HL-60/S4 treated with retinoic acid at 250 ng/mL for 4 days and 3 days (cell line): ENCODE data around the gene SOAT2.

ENCODE experiments used
- in situ Hi-C: fragments of 300-500 bp; cut with MboI; formaldehyde crosslinking; loops from 2 replicates; pipeline ENCODE4 v1.7.0; 2022; ENCODE audit warnings: low sequenced_read_pairs

SOAT2 gene

DNA sequence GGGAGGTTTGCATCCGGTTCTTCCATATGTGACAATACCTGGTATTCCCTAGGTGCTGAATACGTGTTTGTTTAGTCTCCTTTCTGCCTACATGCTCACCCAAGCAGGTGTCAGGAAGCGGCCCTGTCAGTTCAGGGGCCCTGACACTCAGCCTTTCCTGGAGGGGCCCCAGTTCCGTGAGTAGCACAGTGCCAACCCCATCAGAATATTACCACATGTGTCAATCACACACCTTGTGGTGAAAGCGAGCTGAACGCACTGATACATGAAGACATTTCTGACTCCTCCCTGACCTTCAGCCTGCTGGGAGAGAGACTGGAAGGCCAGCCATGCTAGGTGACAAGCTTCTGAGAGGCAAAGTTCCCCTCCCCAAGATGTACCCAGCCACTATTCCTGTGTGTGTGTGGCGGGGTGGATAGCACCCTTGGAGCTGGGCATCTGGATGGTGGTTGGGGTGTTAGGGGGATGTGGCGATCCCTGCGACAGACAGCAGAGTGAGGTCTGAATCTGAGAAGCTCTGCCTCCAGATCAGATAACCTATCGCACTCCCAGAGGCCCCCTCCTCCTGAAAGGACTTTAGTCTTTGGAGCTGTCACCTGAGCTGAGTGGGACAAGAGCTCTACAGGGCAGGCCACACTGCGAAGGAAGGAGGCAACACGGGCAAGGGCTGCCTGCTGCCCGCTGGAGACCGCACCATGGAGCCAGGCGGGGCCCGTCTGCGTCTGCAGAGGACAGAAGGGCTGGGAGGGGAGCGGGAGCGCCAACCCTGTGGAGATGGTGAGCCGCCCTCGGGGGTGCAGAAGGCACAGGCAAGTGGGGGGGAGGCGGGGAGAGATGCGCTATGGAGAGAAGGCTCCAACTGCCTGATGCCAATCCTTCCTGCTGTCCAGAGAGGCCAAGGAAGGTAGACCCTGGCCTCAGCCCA, at the start of gene SOAT2:
Gene SOAT2 (plus strand): TSS at position 604 of the 925 bp plus-strand sequence. CDS start 92 bp downstream, at position 696.
- in situ Hi-C loops = no loop called here

DNA sequence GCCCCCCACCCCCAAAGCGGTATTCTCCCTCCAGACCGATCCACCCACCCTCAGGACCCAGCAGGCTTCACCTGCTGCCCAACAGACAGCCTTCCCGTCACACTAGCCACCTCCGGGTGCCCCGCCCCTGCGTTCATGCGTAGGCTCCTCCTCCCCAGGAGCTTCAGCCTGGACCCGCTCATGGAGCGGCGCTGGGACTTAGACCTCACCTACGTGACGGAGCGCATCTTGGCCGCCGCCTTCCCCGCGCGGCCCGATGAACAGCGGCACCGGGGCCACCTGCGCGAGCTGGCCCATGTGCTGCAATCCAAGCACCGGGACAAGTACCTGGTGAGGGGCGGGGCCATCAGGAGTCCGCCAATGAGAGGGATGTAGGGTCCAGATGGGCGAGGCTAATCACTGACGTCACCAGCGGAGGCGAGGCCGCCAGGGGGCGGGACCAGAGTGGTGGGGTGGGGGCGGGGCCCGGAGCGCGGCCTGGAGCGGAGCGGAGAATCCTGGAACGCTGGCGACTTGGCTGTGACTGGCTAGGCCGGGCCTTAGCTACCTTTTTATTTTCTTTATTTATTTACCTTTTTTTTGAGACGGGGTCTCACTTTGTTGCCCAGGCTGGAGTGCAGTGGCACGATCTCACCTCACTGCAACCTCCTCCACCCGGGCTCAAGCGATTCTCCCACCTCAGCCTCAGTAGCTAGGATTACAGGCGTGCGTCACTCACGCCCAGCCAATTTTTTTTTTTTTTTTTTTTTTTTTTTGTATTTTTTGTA, 49.0 kb upstream of the SOAT2 start:
- in situ Hi-C loops = loop anchor here (25.0 kb wide), 1 partner anchor 233 kb away; the partner anchor contains the start of genes MYG1 and PFDN5

GRCh38 chr12:53055471-53056266, 47.6 kb upstream of the SOAT2 start:
- in situ Hi-C loops = loop anchor here (25.0 kb wide), 1 partner anchor 232 kb away; the partner anchor contains the start of genes MYG1 and PFDN5

DNA sequence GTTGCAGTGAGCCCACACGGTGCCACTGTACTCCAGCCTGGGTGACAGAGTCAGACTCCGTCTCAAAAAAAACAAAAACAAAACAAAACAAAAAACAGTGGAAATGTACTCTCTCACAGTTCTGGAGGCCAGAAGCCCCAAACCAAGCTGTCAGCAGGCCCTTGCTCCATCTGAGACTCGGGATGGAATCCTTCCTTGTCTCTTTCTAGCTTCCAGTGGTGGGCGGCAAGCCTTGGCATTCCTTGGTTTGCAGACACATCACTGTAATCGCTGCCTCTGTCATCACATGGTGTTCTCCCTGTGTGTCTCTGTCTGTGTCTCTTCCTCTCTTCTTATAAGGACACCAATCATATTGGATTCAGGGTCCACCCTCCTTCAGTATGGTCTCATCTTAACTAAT, 47.0 kb upstream of the SOAT2 start:
- in situ Hi-C loops = loop anchor here (25.0 kb wide), 1 partner anchor 231 kb away; the partner anchor contains the start of genes MYG1 and PFDN5

- in situ Hi-C loops = loop anchor here (25.0 kb wide), 1 partner anchor 230 kb away; the partner anchor contains the start of genes MYG1 and PFDN5
Measured at GRCh38 chr12:53056901-53057300, 46.4 kb upstream of the SOAT2 start.

DNA sequence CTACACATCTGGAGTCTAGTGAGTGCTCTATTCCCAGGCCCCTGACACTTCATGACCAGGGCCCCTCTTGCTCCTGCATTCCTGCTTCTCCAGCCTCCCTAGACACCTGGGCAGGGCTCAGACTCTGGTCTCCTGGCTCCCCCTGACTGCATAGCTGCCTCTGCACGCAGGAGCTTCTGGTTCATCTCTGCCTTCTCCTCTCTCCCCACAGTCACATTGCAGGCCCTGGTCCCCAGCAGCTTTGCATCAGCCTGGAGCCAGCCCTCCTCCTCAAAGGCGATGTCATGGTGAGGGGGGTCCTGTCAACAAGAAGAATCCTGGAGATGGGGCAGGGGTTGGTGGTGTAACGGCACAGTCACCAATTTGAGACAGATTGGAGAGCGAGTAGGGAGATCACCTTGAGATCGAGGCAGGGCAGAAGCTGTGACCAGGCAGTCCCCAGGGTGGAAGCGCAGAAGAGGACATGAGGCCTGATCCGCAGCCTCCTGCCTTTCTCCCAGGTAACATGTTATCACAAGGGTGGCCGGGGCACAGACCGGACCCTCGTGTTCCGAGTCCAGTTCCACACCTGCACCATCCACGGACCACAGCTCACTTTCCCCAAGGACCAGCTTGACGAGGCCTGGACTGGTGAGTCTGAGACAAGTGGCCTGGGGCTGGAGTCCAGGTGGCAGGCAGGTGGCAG, 45.3 kb upstream of the SOAT2 start:
- in situ Hi-C loops = loop anchor here (25.0 kb wide), 1 partner anchor 229 kb away; the partner anchor contains the start of genes MYG1 and PFDN5

DNA sequence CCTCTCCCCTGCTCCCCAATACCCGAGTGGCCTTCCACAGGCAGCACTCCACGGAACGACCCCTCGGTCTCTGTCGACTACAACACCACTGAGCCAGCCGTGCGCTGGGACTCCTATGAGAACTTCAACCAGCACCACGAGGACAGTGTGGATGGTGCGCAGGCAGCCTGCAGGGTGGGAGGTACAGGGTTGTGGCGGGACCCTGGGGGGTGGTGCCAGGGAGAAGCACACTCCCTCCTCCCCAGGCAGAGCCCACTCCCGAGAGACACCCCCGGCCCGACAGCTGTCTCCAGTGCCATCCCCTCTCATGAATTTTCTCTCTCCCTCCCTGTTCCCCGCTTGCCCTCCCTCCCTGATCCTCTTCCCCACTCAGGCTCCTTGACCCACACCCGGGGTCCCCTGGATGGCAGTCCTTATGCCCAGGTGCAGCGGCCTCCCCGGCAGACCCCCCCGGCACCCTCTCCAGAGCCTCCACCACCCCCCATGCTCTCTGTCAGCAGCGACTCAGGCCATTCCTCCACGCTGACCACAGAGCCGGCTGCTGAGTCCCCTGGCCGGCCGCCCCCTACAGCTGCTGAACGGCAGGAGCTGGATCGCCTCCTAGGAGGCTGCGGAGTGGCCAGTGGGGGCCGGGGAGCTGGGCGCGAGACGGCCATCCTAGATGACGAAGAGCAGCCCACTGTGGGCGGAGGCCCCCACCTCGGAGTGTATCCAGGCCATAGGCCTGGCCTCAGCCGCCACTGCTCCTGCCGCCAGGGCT, 44.4 kb upstream of the SOAT2 start:
- in situ Hi-C loops = loop anchor here (25.0 kb wide), 1 partner anchor 228 kb away; the partner anchor contains the start of genes MYG1 and PFDN5

GRCh38 chr12:53059434-53060063, 43.7 kb upstream of the SOAT2 start:
- in situ Hi-C loops = loop anchor here (10.0 to 25.0 kb wide), 2 partner anchors 125 to 228 kb away; partner anchors contain the start of genes CSAD, MYG1, PFDN5 and ZNF740

- in situ Hi-C loops = loop anchor here (10.0 to 25.0 kb wide), 2 partner anchors 125 to 227 kb away; partner anchors contain the start of genes CSAD, MYG1, PFDN5 and ZNF740
Measured at GRCh38 chr12:53060064-53060720, 43.1 kb upstream of the SOAT2 start.

DNA sequence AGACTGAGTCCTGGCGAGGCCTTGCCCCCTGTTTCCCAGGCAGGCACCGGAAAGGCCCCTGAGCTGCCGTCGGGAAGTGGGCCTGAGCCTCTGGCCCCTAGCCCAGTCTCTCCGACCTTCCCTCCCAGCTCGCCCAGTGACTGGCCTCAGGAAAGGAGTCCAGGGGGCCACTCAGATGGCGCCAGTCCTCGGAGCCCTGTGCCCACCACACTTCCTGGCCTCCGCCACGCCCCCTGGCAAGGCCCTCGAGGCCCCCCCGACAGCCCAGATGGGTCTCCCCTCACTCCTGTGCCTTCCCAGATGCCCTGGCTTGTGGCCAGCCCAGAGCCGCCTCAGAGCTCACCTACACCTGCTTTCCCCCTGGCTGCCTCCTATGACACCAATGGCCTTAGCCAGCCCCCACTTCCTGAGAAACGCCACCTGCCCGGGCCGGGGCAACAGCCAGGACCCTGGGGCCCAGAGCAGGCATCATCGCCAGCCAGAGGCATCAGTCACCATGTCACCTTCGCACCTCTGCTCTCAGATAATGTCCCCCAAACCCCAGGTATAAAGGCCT, 42.5 kb upstream of the SOAT2 start:
- in situ Hi-C loops = loop anchor here (10.0 to 25.0 kb wide), 2 partner anchors 124 to 227 kb away; partner anchors contain the start of genes CSAD, MYG1, PFDN5 and ZNF740

DNA sequence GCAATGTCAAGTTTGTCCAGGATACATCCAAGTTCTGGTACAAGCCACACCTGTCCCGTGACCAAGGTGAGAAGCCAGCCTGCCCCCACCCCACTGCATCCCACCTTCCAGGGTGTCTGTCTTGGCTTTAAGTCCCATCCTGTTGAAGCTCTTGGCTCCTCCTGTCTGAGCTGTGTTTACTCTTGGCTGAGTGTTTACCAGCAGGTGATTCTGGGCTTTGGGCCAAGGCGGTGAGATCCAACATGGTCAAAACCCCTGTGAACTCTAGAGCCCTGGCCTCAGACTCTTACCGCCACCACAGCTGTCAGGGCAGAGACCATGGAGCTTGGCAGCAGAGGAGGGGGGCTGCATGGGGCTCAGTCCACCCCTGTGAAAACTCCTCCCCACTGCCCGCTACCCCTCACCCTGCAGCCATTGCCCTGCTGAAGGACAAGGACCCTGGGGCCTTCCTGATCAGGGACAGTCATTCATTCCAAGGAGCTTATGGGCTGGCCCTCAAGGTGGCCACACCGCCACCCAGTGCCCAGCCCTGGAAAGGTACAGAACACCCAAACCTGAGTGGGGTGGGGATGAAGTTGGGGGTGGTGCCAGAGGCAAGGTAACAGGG, 41.8 kb upstream of the SOAT2 start:
- in situ Hi-C loops = loop anchor here (10.0 to 25.0 kb wide), 2 partner anchors 123 to 226 kb away; partner anchors contain the start of genes CSAD, MYG1, PFDN5 and ZNF740

- in situ Hi-C loops = loop anchor here (10.0 to 25.0 kb wide), 2 partner anchors 123 to 225 kb away; partner anchors contain the start of genes CSAD, MYG1, PFDN5 and ZNF740
Measured at GRCh38 chr12:53062011-53062961, 41.0 kb upstream of the SOAT2 start.

DNA sequence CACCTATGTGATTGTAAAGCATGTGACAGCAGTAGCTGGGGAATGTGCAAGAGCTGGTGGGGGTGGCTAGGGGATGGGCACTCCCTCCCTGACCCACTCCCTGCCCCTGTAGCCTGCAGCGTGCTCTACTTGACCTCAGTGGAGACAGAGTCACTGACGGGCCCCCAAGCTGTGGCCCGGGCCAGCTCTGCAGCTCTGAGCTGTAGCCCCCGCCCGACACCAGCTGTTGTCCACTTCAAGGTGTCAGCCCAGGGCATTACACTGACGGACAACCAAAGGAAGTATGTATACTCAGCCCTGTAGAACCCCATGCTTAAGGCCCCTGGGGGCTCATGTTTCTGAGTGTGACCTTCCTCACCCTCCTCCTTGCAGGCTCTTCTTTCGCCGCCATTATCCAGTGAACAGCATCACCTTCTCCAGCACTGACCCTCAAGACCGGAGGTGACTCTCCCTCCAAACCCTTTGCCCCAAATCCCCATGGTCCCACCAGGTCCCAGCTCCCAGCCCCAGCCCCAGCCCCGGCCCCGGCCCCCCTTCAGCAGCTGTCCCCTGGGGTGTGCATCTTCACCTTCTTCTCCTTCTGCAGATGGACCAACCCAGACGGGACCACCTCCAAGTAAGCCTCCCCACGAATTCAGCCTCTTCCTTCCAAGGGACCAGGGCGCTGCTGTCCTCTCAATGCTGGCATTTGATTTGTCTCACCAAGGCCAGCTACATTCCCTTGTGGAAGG, 40.1 kb upstream of the SOAT2 start:
- in situ Hi-C loops = loop anchor here (10.0 to 25.0 kb wide), 2 partner anchors 122 to 224 kb away; partner anchors contain the start of genes CSAD, MYG1, PFDN5 and ZNF740

- in situ Hi-C loops = loop anchor here (10.0 to 25.0 kb wide), 2 partner anchors 121 to 223 kb away; partner anchors contain the start of genes CSAD, MYG1, PFDN5 and ZNF740
Measured at GRCh38 chr12:53063708-53064612, 39.3 kb upstream of the SOAT2 start.
